ENCODE data around the gene ELAPOR2. TPM values are rescaled to one million over a fixed set of nuclear protein-coding genes. Genes with fewer than 3 reads are reported as not detected.

ELAPOR2 gene, protein sequence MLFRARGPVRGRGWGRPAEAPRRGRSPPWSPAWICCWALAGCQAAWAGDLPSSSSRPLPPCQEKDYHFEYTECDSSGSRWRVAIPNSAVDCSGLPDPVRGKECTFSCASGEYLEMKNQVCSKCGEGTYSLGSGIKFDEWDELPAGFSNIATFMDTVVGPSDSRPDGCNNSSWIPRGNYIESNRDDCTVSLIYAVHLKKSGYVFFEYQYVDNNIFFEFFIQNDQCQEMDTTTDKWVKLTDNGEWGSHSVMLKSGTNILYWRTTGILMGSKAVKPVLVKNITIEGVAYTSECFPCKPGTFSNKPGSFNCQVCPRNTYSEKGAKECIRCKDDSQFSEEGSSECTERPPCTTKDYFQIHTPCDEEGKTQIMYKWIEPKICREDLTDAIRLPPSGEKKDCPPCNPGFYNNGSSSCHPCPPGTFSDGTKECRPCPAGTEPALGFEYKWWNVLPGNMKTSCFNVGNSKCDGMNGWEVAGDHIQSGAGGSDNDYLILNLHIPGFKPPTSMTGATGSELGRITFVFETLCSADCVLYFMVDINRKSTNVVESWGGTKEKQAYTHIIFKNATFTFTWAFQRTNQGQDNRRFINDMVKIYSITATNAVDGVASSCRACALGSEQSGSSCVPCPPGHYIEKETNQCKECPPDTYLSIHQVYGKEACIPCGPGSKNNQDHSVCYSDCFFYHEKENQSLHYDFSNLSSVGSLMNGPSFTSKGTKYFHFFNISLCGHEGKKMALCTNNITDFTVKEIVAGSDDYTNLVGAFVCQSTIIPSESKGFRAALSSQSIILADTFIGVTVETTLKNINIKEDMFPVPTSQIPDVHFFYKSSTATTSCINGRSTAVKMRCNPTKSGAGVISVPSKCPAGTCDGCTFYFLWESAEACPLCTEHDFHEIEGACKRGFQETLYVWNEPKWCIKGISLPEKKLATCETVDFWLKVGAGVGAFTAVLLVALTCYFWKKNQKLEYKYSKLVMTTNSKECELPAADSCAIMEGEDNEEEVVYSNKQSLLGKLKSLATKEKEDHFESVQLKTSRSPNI
- 4.0 and 4.2 TPM in 2 replicates for total RNA-seq

DNA sequence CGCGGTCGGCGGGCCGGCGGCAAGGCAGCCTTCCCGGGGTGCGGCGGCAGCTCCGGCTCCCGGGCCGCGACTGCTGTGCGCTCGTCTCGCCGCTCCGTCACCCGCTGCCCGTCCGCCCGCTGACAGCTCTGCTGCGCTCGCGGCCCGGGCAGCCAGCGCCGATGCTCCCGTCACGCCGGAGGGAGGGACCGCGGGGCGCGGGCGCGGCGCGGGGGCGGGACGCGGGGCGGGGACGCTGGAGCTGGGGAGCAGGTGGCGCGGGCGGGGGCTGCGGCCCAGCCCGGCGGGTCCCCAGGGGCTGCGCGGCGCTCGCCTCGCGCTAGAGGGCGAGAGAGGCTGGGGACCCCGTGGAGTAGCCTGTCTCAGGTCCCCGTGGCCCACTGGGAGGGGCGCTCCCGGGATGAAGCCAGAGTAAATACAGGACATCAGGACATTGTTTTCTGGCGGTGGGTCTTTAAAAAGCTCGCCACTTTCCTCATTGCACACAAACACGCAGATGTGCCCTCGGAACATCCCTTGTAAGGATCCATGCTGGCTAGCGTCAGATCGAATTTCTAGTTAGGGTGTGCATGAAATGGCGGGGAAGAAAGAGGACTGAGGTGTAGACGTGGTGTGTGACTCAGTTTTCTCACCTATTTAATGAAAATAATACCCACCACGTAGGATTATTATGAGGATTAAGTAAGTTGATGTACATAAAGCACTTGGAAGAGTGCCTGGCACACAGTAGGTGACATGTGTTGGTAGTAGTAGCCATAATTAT is at the start of gene ELAPOR2:
Gene ELAPOR2 (minus strand): TSS at position 130 of the 763 bp plus-strand sequence. CDS start 141 bp downstream, outside the sequence.

Other genes with a start within 250 kb of the ELAPOR2 start
- 53.1 and 88.9 TPM in 2 replicates for gene DMTF1, start 92.8 kb upstream of the ELAPOR2 start, total RNA-seq
- 32.1 and 41.0 TPM in 2 replicates for gene TMEM243, start 160.1 kb upstream of the ELAPOR2 start, total RNA-seq